Liver (tissue), 9 donors: ENCODE measurements around the gene CCDC178. TPM values are rescaled to one million over a fixed set of nuclear protein-coding genes. Genes with fewer than 3 reads are reported as not detected.

Experiments
- DNase-seq: peaks from one replicate; pipeline ENCODE4 v3.0.0-alpha.2; 2017; ENCODE audit warnings: low spot score
- H3K27ac ChIP-seq, 2 donors: one replicate each; pipeline ENCODE4 v1.7.0; 2013; ENCODE audit warnings: inconsistent platforms in 2 of 2, low read length in 2 of 2, control low read depth in 1 of 2, low read depth in 1 of 2, mild to moderate bottlenecking in 1 of 2
- H3K27me3 ChIP-seq, 4 donors: one replicate each; pipeline versions ENCODE4 v1.6.1 to v1.7.0; 2013; ENCODE audit warnings: low read length in 3 of 4, inconsistent platforms in 1 of 4, mild to moderate bottlenecking in 1 of 4, moderate library complexity in 1 of 4; ENCODE audit not compliant: control insufficient read depth in 4 of 4, insufficient read depth in 4 of 4
- H3K36me3 ChIP-seq, 4 donors: one replicate each; pipeline versions ENCODE4 v1.6.1 to v1.7.0; 2013; ENCODE audit warnings: low read length in 3 of 4, mild to moderate bottlenecking in 3 of 4, low read depth in 1 of 4, moderate library complexity in 1 of 4; ENCODE audit not compliant: control insufficient read depth in 4 of 4, insufficient read depth in 3 of 4
- H3K4me1 ChIP-seq, 4 donors: one replicate each; pipeline versions ENCODE4 v1.6.1 to v1.7.0; 2013; ENCODE audit warnings: low read length in 3 of 4, mild to moderate bottlenecking in 3 of 4, moderate library complexity in 1 of 4; ENCODE audit not compliant: control insufficient read depth in 4 of 4, insufficient read depth in 4 of 4
- H3K4me3 ChIP-seq, 3 donors: one replicate each; pipeline versions ENCODE4 v1.6.1 to v1.7.0; 2013; ENCODE audit warnings: low read length in 3 of 3, control low read depth in 1 of 3, low read depth in 1 of 3, mild to moderate bottlenecking in 1 of 3
- H3K9ac ChIP-seq, 2 donors: one replicate each; pipeline ENCODE4 v1.7.0; 2013; ENCODE audit warnings: low read length in 2 of 2, mild to moderate bottlenecking in 2 of 2, moderate library complexity in 2 of 2, control low read depth in 1 of 2, low read depth in 1 of 2
- H3K9me3 ChIP-seq, 4 donors: one replicate each; pipeline versions ENCODE4 v1.6.1 to v1.7.0; 2013; ENCODE audit warnings: low read length in 3 of 4; ENCODE audit not compliant: control insufficient read depth in 4 of 4
- ATF3 ChIP-seq: IDR thresholded peaks from 2 replicates; pipeline ENCODE4 v1.6.1; 2016; ENCODE audit warnings: antibody characterized with exemption
- CTCF ChIP-seq: fragments of 150-350 bp; IDR thresholded peaks from 2 replicates; pipeline ENCODE4 v1.5.1; 2017; ENCODE audit warnings: improper control_type of control experiment, low read depth, low read length; ENCODE audit not compliant: missing input control
- EGR1 ChIP-seq, 2 donors: IDR thresholded peaks; 2 replicates each; pipeline ENCODE4 v1.6.1; 2016 to 2018; ENCODE audit warnings: antibody characterized with exemption in 2 of 2, low read depth in 2 of 2
- FOXA1 ChIP-seq: IDR thresholded peaks from 2 replicates; pipeline ENCODE4 v1.6.1; 2016; ENCODE audit warnings: antibody characterized with exemption
- FOXA2 ChIP-seq: IDR thresholded peaks from 2 replicates; pipeline ENCODE4 v1.6.1; 2016; ENCODE audit warnings: antibody characterized with exemption
- GABPA ChIP-seq, 2 donors: IDR thresholded peaks in 1 of 2; conservative IDR thresholded peaks in 1 of 2; 2 replicates each; pipeline ENCODE4 v1.6.1; 2016; ENCODE audit warnings: antibody characterized with exemption in 2 of 2, mild to moderate bottlenecking in 1 of 2, moderate library complexity in 1 of 2
- HNF4G ChIP-seq: IDR thresholded peaks from 2 replicates; pipeline ENCODE4 v1.6.1; 2016; ENCODE audit warnings: antibody characterized with exemption
- JUND ChIP-seq, 2 donors: IDR thresholded peaks; 2 replicates each; pipeline ENCODE4 v1.6.1; 2016; ENCODE audit warnings: antibody characterized with exemption in 2 of 2
- MAX ChIP-seq: IDR thresholded peaks from 2 replicates; pipeline ENCODE4 v1.6.1; 2016; ENCODE audit warnings: antibody characterized with exemption
- NR2F2 ChIP-seq: IDR thresholded peaks from 2 replicates; pipeline ENCODE4 v1.6.1; 2016; ENCODE audit warnings: antibody characterized with exemption
- RAD21 ChIP-seq, 2 donors: IDR thresholded peaks; 2 replicates each; pipeline ENCODE4 v1.6.1; 2016; ENCODE audit warnings: antibody characterized with exemption in 2 of 2, mild to moderate bottlenecking in 2 of 2
- REST ChIP-seq: IDR thresholded peaks from 2 replicates; pipeline ENCODE4 v1.6.1; 2016; ENCODE audit warnings: antibody characterized with exemption, mild to moderate bottlenecking
- RXRA ChIP-seq, 2 donors: IDR thresholded peaks; 2 replicates each; pipeline ENCODE4 v1.6.1; 2017 to 2018; ENCODE audit warnings: antibody characterized with exemption in 2 of 2, mild to moderate bottlenecking in 1 of 2
- SP1 ChIP-seq: IDR thresholded peaks from 2 replicates; pipeline ENCODE4 v1.6.1; 2018; ENCODE audit warnings: antibody characterized with exemption, mild to moderate bottlenecking
- YY1 ChIP-seq: IDR thresholded peaks from 2 replicates; pipeline ENCODE4 v1.6.1; 2016; ENCODE audit warnings: antibody characterized with exemption, mild to moderate bottlenecking
- ZBTB33 ChIP-seq: IDR thresholded peaks from 2 replicates; pipeline ENCODE4 v1.6.1; 2016; ENCODE audit warnings: antibody characterized with exemption
- WGBS: extraction: QIAGEN DNeasy Blood & Tissue Kit; methylation state at CpG from one replicate; pipeline ENCODE4 v1.1.7; 2013; 5-methylcytosine and 5-hydroxymethylcytosine counted together
- polyA plus RNA-seq, 2 donors: library from polyadenylated mRNA; stranded (reverse) in 1 of 2; unstranded in 1 of 2; fragments of 200-250 nt in 1 of 2; fragments of >200 nt in 1 of 2; fragmentation: Nextera tagmentation in 1 of 2; extraction: Ambion mirVana in 1 of 2; gene quantifications; one replicate each; pipeline versions ENCODE4 v1.2.1 to v1.2.3, GENCODE V29; 2013 to 2015
- total RNA-seq, 2 donors: library from RNA; depleted of rRNA; stranded (reverse); fragments of >200 nt; gene quantifications; one replicate each; pipeline ENCODE4 v1.2.3, GENCODE V29; 2014
- donor health status: healthy.
- donor health status: healthy.
- donor health status: healthy.
- donor health status: healthy.
- donor health status: healthy.

CCDC178 gene
- total and polyA plus RNA-seq, 4 donors = not detected

- Histone ChIP-seq H3K4me3 (no peak overlapping the region), H3K27ac (no peak overlapping the region), H3K9ac (no peak overlapping the region), H3K9me3 (no peaks in the 10 kb centered on the region), H3K36me3 (no peaks in the 10 kb centered on the region), H3K4me1 (no peaks in the 10 kb centered on the region), H3K27me3 (no peaks in the 10 kb centered on the region)
- DNase-seq = no peak
- 22% methylated on average over 2 of the region's 2 CpGs for WGBS
- no peak for TF ChIP-seq EGR1 (IDR thresholded peaks at IDR 0.05; ENCODE audit: low read depth in 2 of 2)
- TF ChIP-seq GABPA (IDR thresholded peaks at IDR 0.05 in 1 of 2, conservative IDR thresholded peaks at IDR 0.05 in 1 of 2) = no peak
- no peak for TF ChIP-seq CTCF
- no peak for TF ChIP-seq FOXA1
- TF ChIP-seq JUND (IDR thresholded peaks at IDR 0.05) = no peak
- no peak for TF ChIP-seq RXRA (IDR thresholded peaks at IDR 0.05)
- TF ChIP-seq HNF4G = no peak
Observed at GRCh38 chr18:33269223-33269622, 171.3 kb downstream of the CCDC178 start.

GRCh38 chr18:33264566-33264965 is 176.0 kb downstream of the CCDC178 start:
- H3K9ac ChIP-seq = no peak overlapping the region
- no peaks in the 10 kb centered on the region for H3K4me1 ChIP-seq
- no peak for DNase-seq
- H3K4me3 ChIP-seq = no peak overlapping the region
- 33% methylated on average over 1 of the region's 1 CpG for WGBS
- H3K27me3 ChIP-seq = no peaks in the 10 kb centered on the region
- no peaks in the 10 kb centered on the region for H3K9me3 ChIP-seq
- no peak overlapping the region for H3K27ac ChIP-seq
- no peaks in the 10 kb centered on the region for H3K36me3 ChIP-seq
- TF ChIP-seq GABPA (IDR thresholded peaks at IDR 0.05 in 1 of 2, conservative IDR thresholded peaks at IDR 0.05 in 1 of 2) = no peak
- TF ChIP-seq RAD21 (IDR thresholded peaks at IDR 0.05) = no peak
- no peak for TF ChIP-seq SP1
- no peak for TF ChIP-seq YY1
- TF ChIP-seq MAX = no peak
- no peak for TF ChIP-seq ATF3
- no peak for TF ChIP-seq ZBTB33
- no peak for TF ChIP-seq FOXA2
- no peak for TF ChIP-seq REST
- no peak for TF ChIP-seq HNF4G
- TF ChIP-seq NR2F2 = no peak
